HG03103 (cell line): ENCODE data around the gene KLHDC4.
"Not testable (repeated sequence)": the region's sequence is repeated elsewhere in the genome, so short reads cannot be mapped to it uniquely, and the experiment has no call there.

Source experiments
- ATAC-seq: cut with Tn5 transposase; IDR thresholded peaks from one replicate; pipeline ENCODE4 v1.9.1; 2021; ENCODE audit warnings: low read depth; ENCODE audit not compliant: unreplicated experiment

The KLHDC4 gene

GRCh38 chr16:87744750-87745514, 20.9 kb downstream of the KLHDC4 start:
- no peak for ATAC-seq

DNA sequence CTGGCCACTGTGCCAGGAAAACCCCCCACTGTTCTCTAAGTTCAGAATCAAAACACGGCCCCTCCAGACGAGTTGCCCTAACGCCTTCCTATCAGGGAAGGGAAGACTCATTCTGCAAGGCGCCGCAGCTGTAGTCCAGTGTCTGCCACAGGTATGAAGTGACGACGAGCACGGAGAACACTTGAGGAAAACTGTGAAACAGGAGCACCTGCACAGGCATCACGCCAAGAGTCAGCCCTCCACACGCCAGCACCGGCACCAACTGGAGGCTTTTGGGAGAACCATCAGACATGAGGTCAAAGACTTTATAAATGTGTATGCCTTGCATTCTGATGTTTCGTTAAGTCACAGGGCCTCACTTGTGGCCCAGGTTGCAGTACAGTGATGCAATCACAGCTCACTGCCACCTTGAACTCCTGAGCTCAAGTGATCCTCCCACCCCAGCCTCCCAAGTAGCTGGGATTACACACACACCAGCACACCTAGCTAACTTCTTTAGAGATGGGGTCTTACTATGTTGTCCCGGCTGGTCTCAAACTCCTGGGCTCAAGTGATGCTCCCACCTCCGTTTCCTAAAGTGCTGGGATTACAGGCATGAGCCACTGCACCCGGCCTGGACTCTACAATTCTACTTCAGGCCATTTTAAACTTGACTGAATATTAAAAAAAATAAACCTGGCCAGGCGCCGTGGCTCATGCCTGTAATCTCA, 22.9 kb downstream of the KLHDC4 start:
- ATAC-seq = no peak

GRCh38 chr16:87741700-87742415, 23.9 kb downstream of the KLHDC4 start:
- ATAC-seq = no peak

DNA sequence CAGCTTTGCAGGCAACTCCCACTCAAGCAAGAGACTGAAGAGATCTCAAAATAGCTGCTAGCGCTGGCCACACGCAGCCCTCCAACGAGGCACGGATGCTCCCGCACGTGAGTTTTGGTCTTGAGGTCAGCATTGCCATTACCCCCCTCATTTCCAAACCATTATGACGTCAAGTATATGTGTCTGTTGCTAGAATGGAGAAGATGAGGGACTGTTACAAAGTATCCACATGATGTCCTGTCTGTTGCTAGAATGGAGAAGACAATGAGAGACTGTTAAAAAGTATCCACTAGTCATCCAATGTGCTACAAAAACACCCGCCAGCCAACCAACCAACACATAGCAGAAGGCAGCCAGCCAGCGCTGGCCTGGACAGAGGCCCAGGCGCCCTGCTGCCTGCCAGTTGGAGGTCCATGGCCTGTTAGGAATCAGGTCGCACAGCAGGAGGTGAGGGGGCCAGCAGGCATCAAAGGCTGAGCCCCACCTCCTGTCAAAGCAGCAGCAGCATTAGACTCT, 24.8 kb downstream of the KLHDC4 start:
- ATAC-seq = no peak

GRCh38 chr16:87740441-87740840, 25.3 kb downstream of the KLHDC4 start:
- no peak for ATAC-seq

DNA sequence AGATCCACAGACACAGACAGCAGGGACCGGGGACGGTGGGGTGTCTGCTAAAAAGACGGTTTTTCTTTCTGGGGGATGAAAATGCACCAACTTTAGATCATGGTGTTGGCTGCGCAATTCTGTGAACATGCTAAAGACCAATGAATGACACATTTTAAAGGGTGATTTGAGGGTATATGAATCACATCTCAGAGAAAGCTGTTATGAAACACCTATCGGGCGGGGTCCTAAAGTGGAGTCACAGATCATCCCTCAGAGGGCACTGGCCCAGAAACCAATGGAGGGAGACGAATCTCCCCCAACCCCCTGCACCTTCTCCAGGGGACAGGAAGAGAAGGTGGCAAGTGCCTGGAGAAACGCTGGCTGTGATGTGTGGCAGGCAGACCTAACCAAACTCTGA, 26.0 kb downstream of the KLHDC4 start:
- no peak for ATAC-seq

DNA sequence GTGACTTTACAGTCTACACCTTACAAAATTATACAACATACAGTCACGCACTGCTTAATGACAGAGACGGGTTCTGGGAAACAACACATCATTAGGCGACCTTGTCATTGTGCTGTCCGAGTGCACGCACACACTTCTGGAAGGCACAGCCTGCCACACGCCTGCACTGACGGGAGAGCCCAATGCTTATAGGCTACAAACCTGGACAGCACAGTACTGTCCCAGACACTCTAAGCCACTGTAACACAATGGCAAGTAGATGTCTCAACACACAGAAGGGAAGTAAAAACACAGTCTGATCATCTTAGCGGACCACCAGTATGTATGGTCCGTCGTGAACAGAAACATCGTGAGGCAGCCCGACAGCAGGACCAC, 29.8 kb downstream of the KLHDC4 start:
- no peak for ATAC-seq

DNA sequence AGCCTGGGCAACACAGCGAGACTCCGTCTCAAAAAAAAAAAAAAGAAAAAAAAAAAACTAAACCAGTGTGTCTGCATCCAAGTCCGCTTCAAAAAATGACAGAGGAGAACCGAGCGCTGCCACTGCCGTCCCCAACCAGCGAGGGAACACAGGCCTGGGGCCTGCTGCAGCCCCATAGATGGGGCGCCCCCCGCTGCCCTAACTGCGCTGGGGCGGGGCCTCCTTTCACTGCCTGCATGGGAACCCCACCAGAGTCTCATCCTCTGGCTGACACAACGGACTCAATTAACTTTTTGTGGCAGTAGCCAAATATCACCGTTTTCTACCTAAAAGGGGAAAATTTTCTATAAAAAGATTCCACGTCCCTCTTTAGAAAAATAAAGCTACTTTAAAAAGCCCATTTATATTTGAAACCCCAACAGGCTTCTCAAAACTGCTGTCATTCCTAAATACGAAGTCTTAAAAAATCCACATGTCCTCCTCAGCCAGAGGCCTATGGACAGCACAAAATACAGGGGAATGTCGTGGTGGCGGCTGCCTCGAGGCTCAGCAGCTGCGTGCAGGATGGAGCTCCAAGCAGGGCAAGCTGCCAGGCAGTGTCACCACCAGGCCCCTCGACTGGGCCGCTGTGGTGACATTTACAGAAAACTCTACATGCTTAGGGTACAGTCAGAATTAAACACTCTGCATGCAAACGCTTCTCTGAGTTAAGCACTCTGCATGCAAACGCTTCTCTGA, 30.3 kb downstream of the KLHDC4 start:
- no peak for ATAC-seq

- ATAC-seq = no peak
Observed at GRCh38 chr16:87734644-87735043, 31.1 kb downstream of the KLHDC4 start.

GRCh38 chr16:87733190-87733589, 32.6 kb downstream of the KLHDC4 start:
- ATAC-seq = no peak

GRCh38 chr16:87731607-87732006, 34.2 kb downstream of the KLHDC4 start:
- no peak for ATAC-seq

GRCh38 chr16:87729266-87729954, 36.4 kb downstream of the KLHDC4 start:
- ATAC-seq = no peak

- ATAC-seq = no peak
Observed at GRCh38 chr16:87728026-87728425, 37.8 kb downstream of the KLHDC4 start.

DNA sequence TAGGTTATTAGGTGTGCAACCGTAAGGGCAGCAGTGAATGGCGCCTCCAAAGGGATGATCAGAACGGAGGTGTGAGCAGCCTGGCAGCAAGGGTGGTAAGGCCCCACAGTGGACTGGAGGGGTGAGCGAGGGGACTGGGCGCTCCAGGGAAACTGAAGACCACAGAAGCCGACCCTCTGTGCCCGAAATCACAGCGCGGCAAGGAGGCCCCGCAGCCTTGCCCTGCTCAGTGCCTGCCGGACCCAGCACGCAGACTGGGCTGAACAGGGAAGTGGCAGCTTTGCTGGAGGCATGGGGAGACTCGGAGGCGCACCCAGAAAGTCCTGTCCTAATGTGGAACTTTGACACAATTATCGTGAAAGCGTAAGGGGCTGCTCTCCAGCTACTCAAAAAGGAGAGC, 38.4 kb downstream of the KLHDC4 start:
- no peak for ATAC-seq

DNA sequence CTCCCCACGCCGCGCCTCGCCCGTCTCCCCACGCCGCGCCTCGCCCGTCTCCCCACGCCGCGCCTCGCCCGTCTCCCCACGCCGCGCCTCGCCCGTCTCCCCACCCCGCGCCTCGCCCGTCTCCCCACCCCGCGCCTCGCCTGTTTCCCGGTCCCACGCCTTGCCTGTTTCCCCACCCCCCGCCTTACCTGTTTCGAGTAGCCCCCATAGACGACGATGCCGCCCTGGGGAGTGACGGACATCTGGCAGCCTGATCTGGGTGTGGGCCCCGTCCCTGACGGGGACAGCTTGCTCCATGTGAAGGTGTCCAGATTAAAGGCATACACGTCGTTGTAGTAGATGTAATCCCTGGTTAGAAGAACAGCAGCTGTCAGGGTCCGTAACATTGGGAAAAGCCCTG, 39.2 kb downstream of the KLHDC4 start:
- ATAC-seq = not testable (repeated sequence)

- ATAC-seq = no peak
Observed at GRCh38 chr16:87725596-87726235, 40.1 kb downstream of the KLHDC4 start.

DNA sequence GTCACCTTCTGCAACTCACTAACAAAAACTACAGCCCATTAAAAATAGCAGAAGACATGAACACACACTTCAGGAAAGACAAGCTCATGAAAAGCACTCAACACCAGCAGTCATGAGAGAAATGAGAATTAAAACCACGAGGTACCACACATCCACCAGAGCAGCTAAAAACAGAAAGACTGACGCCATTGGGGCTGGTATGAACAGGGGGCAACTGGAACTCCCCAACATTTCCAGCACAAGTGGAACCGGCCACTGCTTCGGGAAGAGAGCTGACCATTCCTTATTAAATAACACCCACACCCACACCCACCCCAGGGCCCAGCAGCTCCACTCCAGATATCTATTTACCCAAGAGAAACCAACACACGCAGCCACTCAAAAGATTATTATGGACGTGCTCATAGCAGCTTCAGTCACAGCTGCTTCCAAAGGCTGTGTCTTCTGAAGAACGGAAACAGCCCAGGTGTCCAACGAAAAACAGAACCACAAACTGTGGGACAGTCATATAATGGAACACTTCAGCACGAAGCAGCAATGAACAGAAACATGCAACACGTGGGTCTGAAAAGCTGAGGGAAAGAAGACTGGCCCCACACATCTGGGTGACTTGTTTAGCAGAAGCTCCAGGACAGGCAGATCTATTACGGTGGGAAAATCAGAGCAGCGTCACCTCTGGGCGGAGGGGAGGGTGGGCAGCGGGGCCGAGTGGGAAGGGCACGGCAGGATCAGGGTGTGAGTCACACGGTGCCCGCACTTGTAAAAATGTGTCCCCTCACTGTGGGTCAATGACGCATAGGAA, 41.1 kb downstream of the KLHDC4 start:
- ATAC-seq = no peak

GRCh38 chr16:87723226-87723623, 42.6 kb downstream of the KLHDC4 start:
- ATAC-seq = no peak
